H1 (cell line): Measurements from ENCODE around the gene CAPN13. TPM values are rescaled to one million over a fixed set of nuclear protein-coding genes. Genes with fewer than 3 reads are reported as not detected.

Experiments used
- CTCF ChIA-PET: fragments of 300-600 bp; sonication (Branson Sonifier 250); formaldehyde crosslinking; loops from one replicate; lab custom pipeline; 2021; ENCODE audit not compliant: partially characterized antibody; lab: Charles Lee
- POLR2A ChIA-PET: fragments of 300-600 bp; sonication (Branson Sonifier 250); formaldehyde crosslinking; loops from one replicate; lab custom pipeline; 2021; ENCODE audit warnings: inconsistent platforms; ENCODE audit not compliant: partially characterized antibody; lab: Charles Lee
- DNase-seq, 2 experiments: peaks; one replicate each; pipeline versions ENCODE4 v3.0.0 to v3.0.0-alpha.2; 2010 to 2022; ENCODE audit warnings: low spot score in 2 of 2, low read depth in 1 of 2, mixed read lengths in 1 of 2
- FAIRE-seq: peaks from 2 replicates; lab custom pipeline; 2011; peaks lifted over from hg19 to GRCh38; lab: Jason Lieb, UNC
- H2AFZ ChIP-seq: 2 replicates; pipeline ENCODE4 v1.8.1; 2012; ENCODE audit warnings: low read length, inconsistent platforms
- H2AK5ac ChIP-seq: 2 replicates; pipeline ENCODE4 v1.6.1; 2013; ENCODE audit warnings: low read depth, low read length
- H2BK120ac ChIP-seq: replicated peaks from 2 replicates; pipeline ENCODE3; 2013; ENCODE audit warnings: low read depth, low read length, inconsistent platforms
- H2BK12ac ChIP-seq: 2 replicates; pipeline ENCODE4 v1.6.1; 2013; ENCODE audit warnings: low read depth, low read length
- H2BK15ac ChIP-seq: 2 replicates; pipeline ENCODE4 v1.6.1; 2013; ENCODE audit warnings: low read length
- H2BK20ac ChIP-seq: 2 replicates; pipeline ENCODE4 v1.6.1; 2013; ENCODE audit warnings: low read length
- H2BK5ac ChIP-seq: 2 replicates; pipeline ENCODE4 v1.6.1; 2013; ENCODE audit warnings: low read depth, low read length
- H3K14ac ChIP-seq: 2 replicates; pipeline ENCODE4 v1.6.1; 2013; ENCODE audit warnings: inconsistent platforms; ENCODE audit not compliant: insufficient read length
- H3K18ac ChIP-seq: 2 replicates; pipeline ENCODE4 v1.6.1; 2013; ENCODE audit warnings: low read length; ENCODE audit errors: extremely low read depth
- H3K23ac ChIP-seq: 2 replicates; pipeline ENCODE4 v1.6.1; 2013; ENCODE audit warnings: inconsistent platforms; ENCODE audit not compliant: insufficient read length
- H3K23me2 ChIP-seq: 2 replicates; pipeline ENCODE4 v1.6.1; 2013; ENCODE audit warnings: low read depth, low read length
- H3K27ac ChIP-seq: 2 replicates; pipeline ENCODE4 v1.6.1; 2011; ENCODE audit warnings: low read depth, low read length, inconsistent platforms
- H3K27me3 ChIP-seq, 4 experiments: replicated peaks in 1 of 4; 1 replicate in 1 of 4; 2 replicates in 3 of 4; pipeline versions ENCODE4 v1.6.1 to v1.8.1; 2011 to 2013; ENCODE audit warnings: low read length in 3 of 4, mild to moderate bottlenecking in 3 of 4, inconsistent platforms in 2 of 4, mixed read lengths in 2 of 4, moderate library complexity in 1 of 4; ENCODE audit not compliant: control insufficient read depth in 3 of 4, insufficient read depth in 3 of 4; ENCODE audit errors: extremely low read depth in 1 of 4
- H3K36me3 ChIP-seq, 4 experiments: 2 replicates each; pipeline versions ENCODE4 v1.6.1 to v1.8.1; 2011 to 2013; ENCODE audit warnings: mild to moderate bottlenecking in 4 of 4, low read length in 3 of 4, moderate library complexity in 2 of 4, control low read depth in 1 of 4, inconsistent platforms in 1 of 4; ENCODE audit not compliant: insufficient read depth in 4 of 4, control insufficient read depth in 2 of 4
- H3K4ac ChIP-seq: replicated peaks from 2 replicates; pipeline ENCODE3; 2013; ENCODE audit warnings: low read length, low read depth, mixed read lengths, inconsistent platforms; ENCODE audit not compliant: insufficient read length
- H3K4me1 ChIP-seq, 4 experiments: replicated peaks in 1 of 4; 1 replicate in 1 of 4; 2 replicates in 3 of 4; pipeline versions ENCODE4 v1.6.1 to v1.8.1; 2011 to 2013; ENCODE audit warnings: low read length in 3 of 4, inconsistent platforms in 2 of 4, mixed read lengths in 1 of 4; ENCODE audit not compliant: insufficient read depth in 4 of 4, control insufficient read depth in 3 of 4
- H3K4me2 ChIP-seq, 2 experiments: 2 replicates each; pipeline versions ENCODE4 v1.6.1 to v1.8.1; 2011 to 2013; ENCODE audit warnings: low read depth in 2 of 2, low read length in 2 of 2, control low read depth in 1 of 2, inconsistent platforms in 1 of 2, mild to moderate bottlenecking in 1 of 2; ENCODE audit not compliant: insufficient read depth in 1 of 2
- H3K4me3 ChIP-seq, 4 experiments: fragments of 200-600, 300-600 bp in 1 of 4; sonication (generic), shearing (Covaris generic), sonication (Bioruptor Twin) in 1 of 4; 2 replicates each; pipeline versions ENCODE4 v1.5.1 to v1.8.1; 2011 to 2016; ENCODE audit warnings: low read length in 4 of 4, low read depth in 3 of 4, control low read depth in 2 of 4, inconsistent platforms in 2 of 4, mild to moderate bottlenecking in 2 of 4, mixed read lengths in 1 of 4, moderate library complexity in 1 of 4; ENCODE audit not compliant: insufficient read depth in 2 of 4; ENCODE audit errors: extremely low read depth in 1 of 4
- H3K56ac ChIP-seq: replicated peaks from 2 replicates; pipeline ENCODE3; 2013; ENCODE audit warnings: low read depth, mild to moderate bottlenecking, mixed read lengths, low read length, inconsistent platforms; ENCODE audit not compliant: insufficient read length
- H3K79me1 ChIP-seq: 2 replicates; pipeline ENCODE4 v1.6.1; 2013; ENCODE audit warnings: low read depth, low read length, control low read depth
- H3K79me2 ChIP-seq, 2 experiments: 2 replicates each; pipeline versions ENCODE4 v1.6.1 to v1.8.1; 2012 to 2013; ENCODE audit warnings: low read length in 2 of 2, mild to moderate bottlenecking in 2 of 2, inconsistent platforms in 1 of 2; ENCODE audit not compliant: insufficient read depth in 2 of 2, control insufficient read depth in 1 of 2
- H3K9ac ChIP-seq, 4 experiments: replicated peaks in 1 of 4; 1 replicate in 1 of 4; 2 replicates in 3 of 4; pipeline versions ENCODE4 v1.6.1 to v1.8.1; 2011 to 2013; ENCODE audit warnings: low read depth in 3 of 4, low read length in 3 of 4, control low read depth in 2 of 4, mild to moderate bottlenecking in 2 of 4, moderate library complexity in 2 of 4, inconsistent platforms in 1 of 4; ENCODE audit errors: extremely low read depth in 1 of 4
- H3K9me3 ChIP-seq, 2 experiments: 2 replicates each; pipeline versions ENCODE4 v1.6.1 to v1.8.1; 2012 to 2013; ENCODE audit warnings: mild to moderate bottlenecking in 2 of 2, moderate library complexity in 2 of 2, control low read depth in 1 of 2, inconsistent platforms in 1 of 2, low read depth in 1 of 2, low read length in 1 of 2, mixed read lengths in 1 of 2; ENCODE audit not compliant: insufficient read depth in 2 of 2
- H4K20me1 ChIP-seq, 2 experiments: replicated peaks in 1 of 2; 2 replicates each; pipeline versions ENCODE3 to v1.8.1; 2011 to 2013; ENCODE audit warnings: inconsistent platforms in 2 of 2, low read length in 2 of 2, mild to moderate bottlenecking in 1 of 2; ENCODE audit not compliant: insufficient read depth in 2 of 2, control insufficient read depth in 1 of 2
- H4K5ac ChIP-seq: 2 replicates; pipeline ENCODE4 v1.6.1; 2013; ENCODE audit warnings: low read length, low read depth, mixed read lengths, inconsistent platforms; ENCODE audit not compliant: insufficient read length
- H4K8ac ChIP-seq: 2 replicates; pipeline ENCODE4 v1.8.0; 2013; ENCODE audit warnings: mild to moderate bottlenecking, moderate library complexity, low read length, inconsistent platforms; ENCODE audit not compliant: insufficient read depth; ENCODE audit errors: extremely low read depth
- H4K91ac ChIP-seq: replicated peaks from 2 replicates; pipeline ENCODE3; 2013; ENCODE audit warnings: low read length, mixed read lengths, inconsistent platforms; ENCODE audit not compliant: insufficient read length
- ASH2L ChIP-seq: fragments of 200-600, 300-600 bp; sonication (generic); IDR thresholded peaks from one replicate; pipeline ENCODE4 v1.7.1; 2017; ENCODE audit warnings: low read length
- ATF2 ChIP-seq: IDR thresholded peaks from 2 replicates; pipeline ENCODE4 v1.6.1; 2012; ENCODE audit warnings: low read length, inconsistent platforms
- CHD1 ChIP-seq: IDR thresholded peaks from 2 replicates; pipeline ENCODE4 v1.6.1; 2012; ENCODE audit warnings: low read depth, low read length, improper control_type of control experiment
- JUND ChIP-seq: IDR thresholded peaks from 2 replicates; pipeline ENCODE4 v1.6.1; 2011; ENCODE audit warnings: mild to moderate bottlenecking, improper control_type of control experiment, low read length
- KDM4A ChIP-seq: IDR thresholded peaks from one replicate; pipeline ENCODE4 v1.7.1; 2012; ENCODE audit warnings: low read depth, mild to moderate bottlenecking, moderate library complexity, low read length, inconsistent platforms; ENCODE audit not compliant: severe bottlenecking
- MAX ChIP-seq: IDR thresholded peaks from 2 replicates; pipeline ENCODE4 v1.6.1; 2012; ENCODE audit warnings: inconsistent platforms
- NANOG ChIP-seq: IDR thresholded peaks from 2 replicates; pipeline ENCODE4 v1.6.1; 2011; ENCODE audit warnings: low read length, low read depth, mild to moderate bottlenecking, inconsistent platforms; ENCODE audit not compliant: insufficient read depth, poor library complexity, severe bottlenecking
- SP2 ChIP-seq: IDR thresholded peaks from 2 replicates; pipeline ENCODE4 v1.6.1; 2012; ENCODE audit warnings: mild to moderate bottlenecking, low read length, inconsistent platforms
- SRF ChIP-seq: IDR thresholded peaks from 2 replicates; pipeline ENCODE4 v1.6.1; 2011; ENCODE audit warnings: mild to moderate bottlenecking, low read depth, low read length, moderate library complexity
- SUZ12 ChIP-seq: fragments of 200-600 bp; sonication (generic); IDR thresholded peaks from 2 replicates; pipeline ENCODE4 v1.6.1; 2012; ENCODE audit warnings: mild to moderate bottlenecking, inconsistent platforms, low read length, moderate library complexity, mixed read lengths
- TBP ChIP-seq: IDR thresholded peaks from 2 replicates; pipeline ENCODE4 v1.6.1; 2011; ENCODE audit warnings: low read depth, low read length, improper control_type of control experiment
- polyA plus RNA-seq, 7 experiments: library from polyadenylated mRNA; depleted of rRNA in 3 of 7; stranded (reverse) in 5 of 7; unstranded in 2 of 7; fragments of >200 nt in 5 of 7; fragments of 200-250 nt in 2 of 7; gene quantifications; 1 replicate in 5 of 7; 2 replicates in 1 of 7; 4 replicates in 1 of 7; pipeline versions ENCODE4 v1.2.1 to v1.2.3, GENCODE V29; 2011 to 2013; ENCODE audit warnings: missing spikeins in 2 of 7, mixed read lengths in 2 of 7
- total RNA-seq: library from RNA; stranded (reverse); fragmentation: NEBNext Ultra II Directional; extraction: Animal tissue kit (Norgen Biotek cat#: 25700); gene quantifications from 2 replicates; pipeline ENCODE4 v1.2.1, GENCODE V29; 2021

Gene CAPN13
- total and polyA plus RNA-seq, 2 of the 8 experiments (the other 6 are each of a cell fraction or from before 2014, with no cell fraction given) = 2.4 TPM

GRCh38 chr2:30847841-30848240 lies 40.6 kb upstream of the CAPN13 start:
- Histone ChIP-seq H3K56ac (no peak overlapping the region), H3K36me3 (no peaks in the 10 kb centered on the region), H2BK5ac (no peak overlapping the region), H4K8ac (no peak overlapping the region), H3K4me3 (no peak overlapping the region), H4K20me1 (no peaks in the 10 kb centered on the region), H3K18ac (no peak overlapping the region), H2AK5ac (no peak overlapping the region), H3K79me1 (no peaks in the 10 kb centered on the region), H4K5ac (no peak overlapping the region), H3K23me2 (no peaks in the 10 kb centered on the region), H2BK15ac (no peak overlapping the region), H3K4ac (no peak overlapping the region), H3K9me3 (no peaks in the 10 kb centered on the region), H3K27ac (no peak overlapping the region), H3K27me3 (no peaks in the 10 kb centered on the region), H2BK12ac (no peak overlapping the region), H3K14ac (no peak overlapping the region), H4K91ac (no peak overlapping the region), H3K4me1 (no peaks in the 10 kb centered on the region), H2BK120ac (no peak overlapping the region), H3K4me2 (no peak overlapping the region), H3K9ac (no peak overlapping the region), H2AFZ (no peak overlapping the region), H2BK20ac (no peak overlapping the region), H3K23ac (no peak overlapping the region), H3K79me2 (no peaks in the 10 kb centered on the region)
- FAIRE-seq (no peak), DNase-seq (no peak)
- ChIA-PET POLR2A (no interaction called here), CTCF (interaction anchor here (1.2 to 1.5 kb wide), 2 partner anchors 13 to 15 kb away, joined by 3 to 5 read pairs; no protein-coding TSS in a partner anchor)
- TF ChIP-seq NANOG (no peak), SRF (no peak), MAX (no peak), KDM4A (no peak), SP2 (no peak), TBP (no peak), CHD1 (no peak), JUND (no peak), SUZ12 (no peak), ATF2 (no peak), ASH2L (no peak)
